NT2/D1 (cell line): ENCODE results near the gene STK35.

ENCODE experiments used
- DNase-seq: peaks from one replicate; pipeline ENCODE4 v3.0.0-alpha.2; 2011; ENCODE audit warnings: low read depth, low spot score
- H3K27me3 ChIP-seq: 2 replicates; pipeline ENCODE4 v1.6.0; 2011; ENCODE audit warnings: mild to moderate bottlenecking; ENCODE audit not compliant: insufficient read length, insufficient read depth
- H3K36me3 ChIP-seq: 2 replicates; pipeline ENCODE4 v1.6.1; 2011; ENCODE audit warnings: mild to moderate bottlenecking, low read length, mixed read lengths; ENCODE audit not compliant: insufficient read depth, insufficient read length
- H3K4me1 ChIP-seq: 2 replicates; pipeline ENCODE4 v1.5.1; 2011; ENCODE audit not compliant: insufficient read depth, insufficient read length
- H3K4me3 ChIP-seq: 2 replicates; pipeline ENCODE4 v1.5.1; 2011; ENCODE audit warnings: low read depth; ENCODE audit not compliant: insufficient read length
- H3K9ac ChIP-seq: 2 replicates; pipeline ENCODE4 v1.6.0; 2011; ENCODE audit warnings: low read depth; ENCODE audit not compliant: insufficient read length
- H3K9me3 ChIP-seq: 2 replicates; pipeline ENCODE4 v1.5.1; 2011; ENCODE audit warnings: mild to moderate bottlenecking, low read length; ENCODE audit not compliant: insufficient read depth
- SUZ12 ChIP-seq: IDR thresholded peaks from 2 replicates; pipeline ENCODE4 v1.6.1; 2011; ENCODE audit not compliant: insufficient read length, insufficient read depth; ENCODE audit errors: extremely low read depth
- YY1 ChIP-seq: IDR thresholded peaks from 2 replicates; pipeline ENCODE4 v1.6.1; 2011; ENCODE audit not compliant: insufficient read length, insufficient read depth
- ZNF274 ChIP-seq: IDR thresholded peaks from 2 replicates; pipeline ENCODE4 v1.6.1; 2011; ENCODE audit warnings: mild to moderate bottlenecking, low read depth, low read length

Gene STK35

DNA sequence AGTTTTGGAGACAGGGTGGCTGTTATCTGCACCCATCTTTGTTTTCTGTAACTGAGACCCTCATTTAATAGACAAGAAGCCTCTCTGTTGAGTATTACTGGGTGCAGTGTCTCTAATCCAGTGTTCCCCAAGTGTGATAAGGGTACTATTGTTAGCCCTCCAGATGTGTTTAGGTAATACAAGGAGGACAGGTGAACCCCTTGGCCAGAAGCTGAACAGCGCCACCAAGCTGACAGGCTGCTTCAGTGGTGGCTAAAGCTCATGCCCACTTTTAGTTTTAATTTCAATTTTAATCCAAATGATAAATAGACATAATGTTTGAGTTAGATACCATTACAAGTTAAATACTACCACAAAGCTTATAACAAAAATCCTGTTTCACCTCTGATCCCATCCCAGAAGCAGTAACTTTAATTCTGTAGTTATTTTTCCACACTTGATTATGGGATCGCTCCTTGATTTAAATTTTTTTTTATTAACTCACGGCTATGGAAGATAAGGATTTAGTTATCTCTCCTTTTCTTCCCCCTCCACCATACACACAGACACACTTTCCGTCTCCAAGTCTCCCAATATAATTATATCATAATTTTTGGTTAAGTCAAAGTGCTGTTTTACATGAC is 8.4 kb upstream of the STK35 start:
- Histone ChIP-seq H3K27me3 (no peaks in the 10 kb centered on the region), H3K4me3 (no peak overlapping the region), H3K9me3 (no peaks in the 10 kb centered on the region), H3K9ac (no peak overlapping the region), H3K36me3 (no peaks in the 10 kb centered on the region), H3K4me1 (peaks cover 2% of the 10 kb centered on the region)
- no peak for TF ChIP-seq YY1
- no peak for TF ChIP-seq SUZ12
- TF ChIP-seq ZNF274: no peak
- DNase-seq: no peak

DNA sequence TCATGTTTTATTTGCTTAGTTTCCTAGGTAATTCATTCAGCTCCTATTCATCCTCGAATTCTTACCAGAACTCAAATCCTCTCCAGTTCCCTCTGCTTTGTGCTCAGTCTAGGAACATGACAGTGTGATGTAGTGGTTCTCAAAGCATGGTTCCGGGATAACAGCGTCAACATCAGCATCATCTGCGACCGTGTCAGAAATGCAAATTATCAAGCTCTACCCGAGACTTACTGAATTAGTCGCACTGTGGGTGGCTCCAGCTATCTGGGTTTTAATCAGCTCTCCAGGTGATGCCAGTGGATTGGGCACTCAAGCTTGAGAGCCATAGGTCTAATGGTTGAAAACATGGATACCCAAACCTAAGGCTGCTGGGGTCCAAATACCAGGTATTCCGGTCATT is 7.7 kb upstream of the STK35 start:
- DNase-seq: no peak
- TF ChIP-seq ZNF274: no peak
- TF ChIP-seq YY1: no peak
- TF ChIP-seq SUZ12: no peak

GRCh38 chr20:2101865-2102584 is 398 bp downstream of the STK35 start:
- peaks cover 4% of the 10 kb centered on the region for H3K4me1 ChIP-seq
- no peaks in the 10 kb centered on the region for H3K27me3 ChIP-seq
- TF ChIP-seq YY1: no peak
- no peak for TF ChIP-seq ZNF274
- TF ChIP-seq SUZ12: no peak
- H3K9ac ChIP-seq: peak overlapping the region; percentile 92
- H3K36me3 ChIP-seq: peaks cover 28% of the 10 kb centered on the region
- H3K9me3 ChIP-seq: no peaks in the 10 kb centered on the region
- peak; percentile 92 for DNase-seq
- H3K4me3 ChIP-seq: peak overlapping the region; percentile 88

More for the DNA sequence above, 7.7 kb upstream of the STK35 start:
- H3K4me3 ChIP-seq: no peak overlapping the region
- no peak overlapping the region for H3K9ac ChIP-seq
- peaks cover 2% of the 10 kb centered on the region for H3K4me1 ChIP-seq
- H3K36me3 ChIP-seq: no peaks in the 10 kb centered on the region
- H3K9me3 ChIP-seq: no peaks in the 10 kb centered on the region
- no peaks in the 10 kb centered on the region for H3K27me3 ChIP-seq

DNA sequence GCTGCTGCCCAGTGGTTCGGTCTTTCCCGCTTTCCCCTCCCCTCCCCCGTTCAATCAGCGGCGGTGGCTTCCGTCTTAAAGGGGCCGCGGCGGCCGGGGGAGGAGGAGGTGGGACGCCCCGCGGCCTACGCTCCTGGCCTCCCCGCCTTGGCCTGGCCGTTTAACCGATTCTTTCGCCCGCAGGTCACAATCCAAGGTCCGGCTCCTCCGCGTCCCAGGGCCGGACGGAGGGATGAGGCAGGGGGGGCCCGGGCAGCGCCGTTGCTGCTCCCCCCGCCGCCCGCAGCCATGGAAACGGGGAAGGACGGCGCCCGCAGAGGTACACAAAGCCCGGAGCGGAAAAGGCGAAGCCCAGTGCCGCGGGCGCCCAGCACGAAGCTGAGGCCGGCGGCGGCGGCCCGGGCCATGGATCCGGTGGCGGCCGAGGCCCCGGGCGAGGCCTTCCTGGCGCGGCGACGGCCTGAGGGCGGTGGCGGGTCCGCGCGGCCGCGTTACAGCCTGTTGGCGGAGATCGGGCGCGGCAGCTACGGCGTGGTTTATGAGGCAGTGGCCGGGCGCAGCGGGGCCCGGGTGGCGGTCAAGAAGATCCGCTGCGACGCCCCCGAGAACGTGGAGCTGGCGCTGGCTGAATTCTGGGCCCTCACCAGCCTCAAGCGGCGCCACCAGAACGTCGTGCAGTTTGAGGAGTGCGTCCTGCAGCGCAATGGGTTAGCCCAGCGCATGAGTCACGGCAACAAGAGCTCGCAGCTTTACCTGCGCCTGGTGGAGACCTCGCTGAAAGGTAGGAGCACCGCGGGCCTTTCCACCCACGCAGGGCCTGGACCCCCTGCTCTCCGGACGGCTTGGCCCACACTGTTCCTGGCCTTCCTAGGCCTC is 1.2 kb downstream of the STK35 start:
- TF ChIP-seq YY1 (no peak), ZNF274 (no peak), SUZ12 (no peak)
- Histone ChIP-seq H3K27me3 (no peaks in the 10 kb centered on the region), H3K9ac (peak overlapping the region; percentile 92), H3K9me3 (no peaks in the 10 kb centered on the region), H3K4me3 (peak overlapping the region; percentile 88), H3K4me1 (peaks cover 4% of the 10 kb centered on the region), H3K36me3 (peaks cover 36% of the 10 kb centered on the region)
- peak; percentile 84 for DNase-seq

- Histone ChIP-seq H3K4me1 (peaks cover 4% of the 10 kb centered on the region), H3K9me3 (no peaks in the 10 kb centered on the region), H3K4me3 (peak overlapping the region; percentile 88), H3K9ac (peak overlapping the region; percentile 92), H3K27me3 (no peaks in the 10 kb centered on the region), H3K36me3 (peaks cover 39% of the 10 kb centered on the region)
- no peak for TF ChIP-seq SUZ12
- TF ChIP-seq YY1: no peak
- TF ChIP-seq ZNF274: no peak
- no peak for DNase-seq
Measured at GRCh38 chr20:2103461-2104153, 2.0 kb downstream of the STK35 start.

DNA sequence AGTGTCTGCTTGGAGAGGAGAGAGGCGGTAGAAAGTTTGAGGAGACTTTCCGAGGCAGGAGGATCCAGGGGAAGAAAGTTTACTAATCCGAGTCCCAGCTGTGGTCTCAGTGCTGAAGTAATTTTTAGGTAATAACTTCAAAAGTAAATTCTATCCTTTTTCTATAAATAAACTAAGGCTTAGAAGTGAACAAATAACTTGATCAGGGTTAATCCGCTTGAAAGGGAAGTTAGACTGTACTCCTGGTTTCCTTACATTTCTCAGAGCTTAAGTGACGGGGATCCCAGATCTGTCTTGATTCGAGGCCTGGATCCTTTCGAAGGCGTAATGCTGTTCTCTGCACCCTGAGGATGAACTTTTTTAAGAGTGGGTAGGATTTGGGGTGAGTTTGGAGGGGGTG is 2.6 kb downstream of the STK35 start:
- H3K36me3 ChIP-seq: peaks cover 42% of the 10 kb centered on the region
- DNase-seq: no peak
- peak overlapping the region; percentile 88 for H3K4me3 ChIP-seq
- peaks cover 4% of the 10 kb centered on the region for H3K4me1 ChIP-seq
- H3K27me3 ChIP-seq: no peaks in the 10 kb centered on the region
- no peaks in the 10 kb centered on the region for H3K9me3 ChIP-seq
- TF ChIP-seq SUZ12 (no peak), YY1 (no peak), ZNF274 (no peak)
- peak overlapping the region; percentile 92 for H3K9ac ChIP-seq
